Gastroesophageal sphincter (tissue), 3 donors: ENCODE data around the gene C19orf25.

ENCODE experiments used
- POLR2A ChIP-seq, 2 donors: fragments of 450-650 bp; IDR thresholded peaks; one replicate each; pipeline ENCODE4 v1.6.1; 2017; ENCODE audit warnings: antibody characterized with exemption in 2 of 2, mild to moderate bottlenecking in 2 of 2, moderate library complexity in 1 of 2
- POLR2AphosphoS5 ChIP-seq: sonication (generic); formaldehyde crosslinking; IDR thresholded peaks from one replicate; pipeline ENCODE4 v1.6.1; 2017; ENCODE audit warnings: antibody characterized with exemption
- TF ChIP-seq, protein P1 (sequence below), 4 experiments: fragments of 200-600 bp in 2 of 4; fragments of 450-650 bp in 2 of 4; sonication (generic) in 1 of 4; IDR thresholded peaks; one replicate each; pipeline ENCODE4 v1.5.1; 2017 to 2019; ENCODE audit warnings: antibody characterized with exemption in 4 of 4, mild to moderate bottlenecking in 2 of 4, moderate library complexity in 2 of 4

DNA sequence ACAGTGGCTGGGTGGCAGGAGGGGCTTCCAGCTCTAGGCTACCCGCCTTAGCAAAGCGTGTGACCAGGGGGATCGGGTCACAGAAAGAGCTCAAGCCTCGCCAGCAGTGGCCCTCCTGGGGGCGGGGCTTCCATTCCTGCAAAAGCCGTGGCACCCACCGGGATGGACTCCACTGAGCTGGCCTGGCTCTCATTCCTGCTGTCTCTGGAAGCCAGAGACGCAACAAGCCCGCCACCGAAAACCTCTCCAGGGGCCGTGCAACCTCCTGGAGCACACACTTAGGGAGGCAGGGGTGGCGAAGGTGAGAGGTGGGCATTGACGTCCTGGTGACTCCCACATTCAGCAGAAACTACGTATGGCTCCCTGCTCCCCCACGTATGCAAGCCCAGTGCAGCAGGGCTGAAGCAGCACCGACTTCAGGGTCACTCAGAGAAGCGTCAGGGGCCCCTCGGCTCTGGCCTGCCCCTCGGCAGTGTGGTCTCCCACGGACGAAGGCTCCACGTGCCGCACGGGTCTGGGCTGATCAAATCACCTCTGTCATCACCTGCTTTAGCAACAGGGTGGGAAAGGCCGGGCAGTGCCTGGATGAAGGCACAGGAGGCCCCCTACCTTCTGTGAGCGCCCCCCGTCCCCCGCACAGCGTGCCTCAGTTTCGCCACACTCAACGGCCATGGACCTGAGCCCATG lies 3.1 kb downstream of the C19orf25 start:
- TF ChIP-seq, protein P1, sequence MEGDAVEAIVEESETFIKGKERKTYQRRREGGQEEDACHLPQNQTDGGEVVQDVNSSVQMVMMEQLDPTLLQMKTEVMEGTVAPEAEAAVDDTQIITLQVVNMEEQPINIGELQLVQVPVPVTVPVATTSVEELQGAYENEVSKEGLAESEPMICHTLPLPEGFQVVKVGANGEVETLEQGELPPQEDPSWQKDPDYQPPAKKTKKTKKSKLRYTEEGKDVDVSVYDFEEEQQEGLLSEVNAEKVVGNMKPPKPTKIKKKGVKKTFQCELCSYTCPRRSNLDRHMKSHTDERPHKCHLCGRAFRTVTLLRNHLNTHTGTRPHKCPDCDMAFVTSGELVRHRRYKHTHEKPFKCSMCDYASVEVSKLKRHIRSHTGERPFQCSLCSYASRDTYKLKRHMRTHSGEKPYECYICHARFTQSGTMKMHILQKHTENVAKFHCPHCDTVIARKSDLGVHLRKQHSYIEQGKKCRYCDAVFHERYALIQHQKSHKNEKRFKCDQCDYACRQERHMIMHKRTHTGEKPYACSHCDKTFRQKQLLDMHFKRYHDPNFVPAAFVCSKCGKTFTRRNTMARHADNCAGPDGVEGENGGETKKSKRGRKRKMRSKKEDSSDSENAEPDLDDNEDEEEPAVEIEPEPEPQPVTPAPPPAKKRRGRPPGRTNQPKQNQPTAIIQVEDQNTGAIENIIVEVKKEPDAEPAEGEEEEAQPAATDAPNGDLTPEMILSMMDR (IDR thresholded peaks at IDR 0.05): no peak
- TF ChIP-seq POLR2AphosphoS5 (no peak), POLR2A (IDR thresholded peaks at IDR 0.05) (no peak)
